LNCAP (cell line): ENCODE data around the gene CNTROB.
A peak's percentile ranks its signal among the peaks of the same experiment; 100 is the strongest.

Experiments used
- CTCF ChIP-seq: fragments of 450-650 bp; IDR thresholded peaks from 2 replicates; pipeline ENCODE4 v1.5.1; 2017; ENCODE audit warnings: mild to moderate bottlenecking

Gene CNTROB

GRCh38 chr17:7987112-7987893 lies 55.3 kb downstream of the CNTROB start:
- TF ChIP-seq CTCF = no peak

GRCh38 chr17:7988750-7989178 lies 56.8 kb downstream of the CNTROB start:
- peak; percentile 70 for TF ChIP-seq CTCF

GRCh38 chr17:7989781-7990655 lies 58.0 kb downstream of the CNTROB start:
- TF ChIP-seq CTCF = peak; percentile 98

GRCh38 chr17:7992516-7992915 lies 60.5 kb downstream of the CNTROB start:
- TF ChIP-seq CTCF = no peak

GRCh38 chr17:7992924-7993323 lies 60.9 kb downstream of the CNTROB start:
- TF ChIP-seq CTCF = no peak

GRCh38 chr17:7993972-7994589 lies 62.1 kb downstream of the CNTROB start:
- TF ChIP-seq CTCF = no peak

GRCh38 chr17:7995724-7996123 lies 63.7 kb downstream of the CNTROB start:
- no peak for TF ChIP-seq CTCF
